ENCODE measurements around the gene RMND5A.
"Not testable (repeated sequence)": the region's sequence is repeated elsewhere in the genome, so short reads cannot be mapped to it uniquely, and the experiment has no call there.

RMND5A gene

GRCh38 chr2:86719637-86720539 is at the start of gene RMND5A:
RMND5A (plus strand) TSS chr2:86720291; CDS start chr2:86720668, 377 bp downstream.
- Histone ChIP-seq H3K9ac (ENCODE audit: low read depth, low read length) (peak within 1 kb of the TSS; percentile 81), H3K4me3 (ENCODE audit: low read depth, low read length) (peak within 1 kb of the TSS; percentile 74), H3K27ac (ENCODE audit: low read depth, low read length) (peak within 1 kb of the TSS; percentile 82)
- not testable (repeated sequence) for H3K27me3 ChIP-seq (ENCODE audit: control insufficient read depth, insufficient read depth, low read length); H3K4me1 ChIP-seq (ENCODE audit: control insufficient read depth, insufficient read depth, low read length); H3K36me3 ChIP-seq (ENCODE audit: control insufficient read depth, insufficient read depth, low read length); H3K9me3 ChIP-seq (ENCODE audit: control insufficient read depth, insufficient read depth, low read length)

- no peaks in the 10 kb centered on the region for H3K27me3 ChIP-seq (ENCODE audit: control insufficient read depth, insufficient read depth, low read length)
- no peak overlapping the region for H3K9ac ChIP-seq (ENCODE audit: low read depth, low read length)
- no peaks in the 10 kb centered on the region for H3K4me1 ChIP-seq (ENCODE audit: control insufficient read depth, insufficient read depth, low read length)
- no peak overlapping the region for H3K27ac ChIP-seq (ENCODE audit: low read depth, low read length)
- no peaks in the 10 kb centered on the region for H3K9me3 ChIP-seq (ENCODE audit: control insufficient read depth, insufficient read depth, low read length)
- no peaks in the 10 kb centered on the region for H3K36me3 ChIP-seq (ENCODE audit: control insufficient read depth, insufficient read depth, low read length)
- H3K4me3 ChIP-seq (ENCODE audit: low read depth, low read length) = no peak overlapping the region
These were observed 48.6 kb upstream of the RMND5A start for GRCh38 chr2:86671337-86671981.

DNA sequence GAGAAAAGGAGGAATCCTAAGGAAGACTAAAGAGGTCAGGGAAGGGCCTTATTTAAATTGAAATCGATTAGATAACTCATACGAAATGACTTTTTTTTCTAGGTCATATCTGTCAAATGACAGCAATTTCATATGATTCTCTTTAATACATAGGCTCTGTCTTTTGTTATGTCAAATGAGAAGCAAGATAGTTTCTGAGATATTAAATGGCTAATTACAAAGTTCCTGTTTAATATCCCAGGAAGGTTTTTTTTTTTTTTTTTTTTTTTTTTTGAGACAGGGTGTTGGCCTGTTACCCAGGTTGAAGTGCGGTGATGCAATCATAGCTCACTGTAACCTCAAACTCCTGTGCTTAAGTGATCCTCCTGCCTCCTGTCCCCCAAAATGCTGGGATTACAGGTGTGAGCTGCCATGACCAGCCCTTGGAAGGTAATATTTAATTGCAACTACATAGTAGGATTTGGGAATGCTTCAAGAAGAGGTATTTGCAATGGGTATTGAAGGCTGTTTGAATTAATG is 48.0 kb upstream of the RMND5A start:
- no peak overlapping the region for H3K4me3 ChIP-seq (ENCODE audit: low read depth, low read length)
- H3K36me3 ChIP-seq (ENCODE audit: control insufficient read depth, insufficient read depth, low read length) = no peaks in the 10 kb centered on the region
- no peaks in the 10 kb centered on the region for H3K27me3 ChIP-seq (ENCODE audit: control insufficient read depth, insufficient read depth, low read length)
- H3K27ac ChIP-seq (ENCODE audit: low read depth, low read length) = no peak overlapping the region
- H3K4me1 ChIP-seq (ENCODE audit: control insufficient read depth, insufficient read depth, low read length) = no peaks in the 10 kb centered on the region
- no peaks in the 10 kb centered on the region for H3K9me3 ChIP-seq (ENCODE audit: control insufficient read depth, insufficient read depth, low read length)
- H3K9ac ChIP-seq (ENCODE audit: low read depth, low read length) = no peak overlapping the region

- no peaks in the 10 kb centered on the region for H3K4me1 ChIP-seq (ENCODE audit: control insufficient read depth, insufficient read depth, low read length)
- H3K27me3 ChIP-seq (ENCODE audit: control insufficient read depth, insufficient read depth, low read length) = no peaks in the 10 kb centered on the region
- H3K4me3 ChIP-seq (ENCODE audit: low read depth, low read length) = no peak overlapping the region
- no peak overlapping the region for H3K9ac ChIP-seq (ENCODE audit: low read depth, low read length)
- no peaks in the 10 kb centered on the region for H3K9me3 ChIP-seq (ENCODE audit: control insufficient read depth, insufficient read depth, low read length)
- H3K27ac ChIP-seq (ENCODE audit: low read depth, low read length) = no peak overlapping the region
- no peaks in the 10 kb centered on the region for H3K36me3 ChIP-seq (ENCODE audit: control insufficient read depth, insufficient read depth, low read length)
These were observed 47.1 kb upstream of the RMND5A start for GRCh38 chr2:86673011-86673410.

- no peaks in the 10 kb centered on the region for H3K9me3 ChIP-seq (ENCODE audit: control insufficient read depth, insufficient read depth, low read length)
- H3K9ac ChIP-seq (ENCODE audit: low read depth, low read length) = no peak overlapping the region
- H3K4me3 ChIP-seq (ENCODE audit: low read depth, low read length) = no peak overlapping the region
- no peak overlapping the region for H3K27ac ChIP-seq (ENCODE audit: low read depth, low read length)
- no peaks in the 10 kb centered on the region for H3K4me1 ChIP-seq (ENCODE audit: control insufficient read depth, insufficient read depth, low read length)
- no peaks in the 10 kb centered on the region for H3K27me3 ChIP-seq (ENCODE audit: control insufficient read depth, insufficient read depth, low read length)
- no peaks in the 10 kb centered on the region for H3K36me3 ChIP-seq (ENCODE audit: control insufficient read depth, insufficient read depth, low read length)
These were observed 46.0 kb upstream of the RMND5A start for GRCh38 chr2:86673986-86674670.

DNA sequence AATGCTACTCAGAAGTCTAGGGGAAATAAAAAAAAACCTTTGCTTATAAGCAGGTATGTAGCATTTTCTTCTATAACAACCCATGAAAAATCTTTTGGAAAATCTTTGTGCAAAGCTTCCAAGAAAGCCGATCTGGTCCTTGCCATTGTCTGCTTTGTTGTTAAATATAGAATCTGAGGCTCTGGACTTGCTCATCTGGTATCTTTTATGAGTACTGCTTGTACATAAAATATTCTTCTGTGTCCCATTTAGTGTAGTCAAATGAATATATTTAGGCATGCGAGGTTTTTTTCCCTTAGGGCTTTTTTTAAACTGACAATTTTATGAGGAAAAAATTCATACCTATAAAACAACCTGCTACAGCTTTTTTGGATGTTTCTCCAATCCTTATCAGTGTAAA is 45.0 kb upstream of the RMND5A start:
- H3K27ac ChIP-seq (ENCODE audit: low read depth, low read length) = no peak overlapping the region

DNA sequence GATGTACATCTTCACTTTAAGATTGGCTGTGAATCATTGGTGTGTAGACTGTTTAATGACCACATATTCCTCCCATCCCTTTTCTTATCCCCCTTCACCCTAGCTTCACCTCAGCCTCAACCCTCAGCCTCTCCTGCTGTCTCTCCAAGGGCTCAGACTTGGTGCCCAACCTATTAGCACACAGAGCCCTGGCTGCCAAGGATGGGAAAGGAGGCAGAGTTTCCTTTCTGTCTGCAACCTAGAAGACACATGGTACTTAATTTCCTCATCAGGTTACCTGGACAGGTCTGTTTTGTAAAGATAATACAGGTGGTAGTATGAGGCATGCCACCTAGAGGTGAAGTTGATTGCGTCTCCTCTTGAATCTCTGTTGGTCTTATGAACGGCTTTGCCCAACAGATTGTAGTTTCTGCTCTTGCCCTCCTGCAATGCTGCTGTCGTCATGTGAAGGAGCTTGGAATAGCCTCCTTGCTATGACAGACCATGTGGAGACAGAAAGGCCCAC is 44.5 kb upstream of the RMND5A start:
- Histone ChIP-seq H3K4me3 (ENCODE audit: low read depth, low read length) (no peak overlapping the region), H3K4me1 (ENCODE audit: control insufficient read depth, insufficient read depth, low read length) (no peaks in the 10 kb centered on the region), H3K27me3 (ENCODE audit: control insufficient read depth, insufficient read depth, low read length) (no peaks in the 10 kb centered on the region), H3K9ac (ENCODE audit: low read depth, low read length) (no peak overlapping the region), H3K36me3 (ENCODE audit: control insufficient read depth, insufficient read depth, low read length) (no peaks in the 10 kb centered on the region), H3K9me3 (ENCODE audit: control insufficient read depth, insufficient read depth, low read length) (no peaks in the 10 kb centered on the region), H3K27ac (ENCODE audit: low read depth, low read length) (no peak overlapping the region)

More for the DNA sequence above, 45.0 kb upstream of the RMND5A start:
- H3K36me3 ChIP-seq (ENCODE audit: control insufficient read depth, insufficient read depth, low read length) = no peaks in the 10 kb centered on the region
- H3K27me3 ChIP-seq (ENCODE audit: control insufficient read depth, insufficient read depth, low read length) = no peaks in the 10 kb centered on the region
- no peak overlapping the region for H3K4me3 ChIP-seq (ENCODE audit: low read depth, low read length)
- H3K9ac ChIP-seq (ENCODE audit: low read depth, low read length) = no peak overlapping the region
- no peaks in the 10 kb centered on the region for H3K9me3 ChIP-seq (ENCODE audit: control insufficient read depth, insufficient read depth, low read length)
- H3K4me1 ChIP-seq (ENCODE audit: control insufficient read depth, insufficient read depth, low read length) = no peaks in the 10 kb centered on the region

DNA sequence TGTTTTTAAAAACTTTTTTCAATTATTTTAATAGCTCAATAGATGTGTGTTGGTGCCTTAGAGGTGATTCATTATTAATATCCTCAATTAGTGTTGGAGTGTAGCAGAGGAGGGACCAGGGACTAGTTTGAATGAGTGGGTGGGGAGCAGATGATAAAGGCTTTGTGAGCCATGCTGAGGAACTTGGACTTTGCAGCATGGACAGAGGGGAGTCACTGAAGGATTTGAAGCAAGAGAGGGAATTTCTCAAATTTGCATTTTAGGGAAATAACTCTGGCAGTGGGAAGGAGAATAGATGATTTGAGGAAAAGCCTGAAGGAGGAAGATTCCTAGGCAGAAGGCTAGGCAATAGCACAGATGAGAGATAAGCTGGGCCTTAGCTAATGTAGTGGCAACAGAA is 42.3 kb upstream of the RMND5A start:
- H3K9me3 ChIP-seq (ENCODE audit: control insufficient read depth, insufficient read depth, low read length) = no peaks in the 10 kb centered on the region
- H3K9ac ChIP-seq (ENCODE audit: low read depth, low read length) = no peak overlapping the region
- no peaks in the 10 kb centered on the region for H3K36me3 ChIP-seq (ENCODE audit: control insufficient read depth, insufficient read depth, low read length)
- H3K4me3 ChIP-seq (ENCODE audit: low read depth, low read length) = no peak overlapping the region
- H3K27ac ChIP-seq (ENCODE audit: low read depth, low read length) = no peak overlapping the region
- no peaks in the 10 kb centered on the region for H3K27me3 ChIP-seq (ENCODE audit: control insufficient read depth, insufficient read depth, low read length)
- H3K4me1 ChIP-seq (ENCODE audit: control insufficient read depth, insufficient read depth, low read length) = no peaks in the 10 kb centered on the region

DNA sequence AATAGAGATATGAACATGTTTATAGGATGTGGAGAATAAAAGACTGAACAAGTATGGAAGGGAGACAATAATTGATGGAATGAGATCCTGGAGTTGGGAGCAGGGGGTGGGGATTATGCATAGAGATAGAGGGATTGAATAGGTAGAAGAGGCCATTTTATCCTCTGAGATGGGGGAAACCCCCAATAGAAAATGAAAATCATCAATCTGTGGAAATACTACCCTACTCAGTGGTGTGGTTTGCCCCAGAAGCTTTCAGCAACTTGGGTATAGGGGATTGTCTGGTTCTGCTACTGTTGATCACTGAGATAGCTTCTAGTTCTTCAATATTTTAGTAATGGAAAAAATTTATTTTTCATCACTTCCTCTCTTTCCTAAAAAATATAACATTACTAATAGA is 41.1 kb upstream of the RMND5A start:
- Histone ChIP-seq H3K4me1 (ENCODE audit: control insufficient read depth, insufficient read depth, low read length) (no peaks in the 10 kb centered on the region), H3K36me3 (ENCODE audit: control insufficient read depth, insufficient read depth, low read length) (no peaks in the 10 kb centered on the region), H3K9ac (ENCODE audit: low read depth, low read length) (no peak overlapping the region)

DNA sequence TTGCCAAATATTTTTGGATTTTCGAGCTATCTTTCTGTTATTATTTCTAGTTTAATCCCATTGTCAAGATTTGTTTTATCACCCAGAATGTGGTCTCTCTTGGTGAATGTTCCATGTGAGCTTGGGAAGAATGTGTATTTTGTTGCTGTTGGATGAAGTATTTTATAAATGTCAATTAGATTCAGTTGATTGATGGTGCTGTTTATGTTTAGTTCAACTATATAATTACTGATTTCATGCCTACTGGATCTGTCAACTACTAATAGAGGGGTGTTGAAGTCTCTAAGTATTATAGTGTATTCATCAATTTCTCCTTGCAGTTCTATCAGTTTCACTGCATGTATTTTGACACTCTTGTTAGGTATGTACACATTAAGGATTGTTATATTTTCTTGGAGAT is 34.7 kb upstream of the RMND5A start:
- Histone ChIP-seq H3K9me3 (ENCODE audit: control insufficient read depth, insufficient read depth, low read length) (no peaks in the 10 kb centered on the region), H3K27ac (ENCODE audit: low read depth, low read length) (no peak overlapping the region), H3K27me3 (ENCODE audit: control insufficient read depth, insufficient read depth, low read length) (no peaks in the 10 kb centered on the region), H3K4me1 (ENCODE audit: control insufficient read depth, insufficient read depth, low read length) (no peaks in the 10 kb centered on the region), H3K9ac (ENCODE audit: low read depth, low read length) (no peak overlapping the region), H3K4me3 (ENCODE audit: low read depth, low read length) (no peak overlapping the region), H3K36me3 (ENCODE audit: control insufficient read depth, insufficient read depth, low read length) (no peaks in the 10 kb centered on the region)

More for the DNA sequence above, 41.1 kb upstream of the RMND5A start:
- Histone ChIP-seq H3K27ac (ENCODE audit: low read depth, low read length) (no peak overlapping the region), H3K4me3 (ENCODE audit: low read depth, low read length) (no peak overlapping the region), H3K27me3 (ENCODE audit: control insufficient read depth, insufficient read depth, low read length) (no peaks in the 10 kb centered on the region), H3K9me3 (ENCODE audit: control insufficient read depth, insufficient read depth, low read length) (no peaks in the 10 kb centered on the region)

Data from HUES48 (cell line).